NCI-H510A (cell line): Measurements from ENCODE around the gene SOX9.

ENCODE experiments used
- DNase-seq: peaks from one replicate; lab custom pipeline; 2025; lab: John Stamatoyannopoulos, UW

The SOX9 gene

GRCh38 chr17:72120642-72121163 is at the start of gene SOX9:
Gene SOX9, plus strand, starts transcription at chr17:72121020. Its CDS starts 372 bp downstream, at chr17:72121392.
- DNase-seq: peak; percentile 83

- no peak for DNase-seq
Observed at GRCh38 chr17:72071330-72071729, 49.5 kb upstream of the SOX9 start.

GRCh38 chr17:72075995-72076677 is 44.7 kb upstream of the SOX9 start:
- no peak for DNase-seq

DNA sequence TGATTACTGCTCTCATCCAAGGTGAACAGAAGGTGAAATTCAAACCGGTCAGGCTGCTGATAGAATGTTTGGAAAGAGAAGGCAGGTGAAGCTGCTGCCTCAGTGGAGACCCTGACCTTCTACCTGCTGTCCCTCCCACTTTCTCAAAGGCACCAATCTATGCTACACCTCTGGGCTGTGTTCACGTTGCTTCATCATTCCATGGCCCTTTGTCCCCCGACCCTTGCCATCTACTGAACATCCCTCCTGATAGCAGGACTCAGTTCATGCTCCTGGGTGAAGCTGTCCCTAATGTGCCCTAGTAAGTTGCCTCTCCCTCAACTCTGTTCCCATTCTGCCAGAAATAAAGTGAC is 44.2 kb upstream of the SOX9 start:
- DNase-seq: no peak

DNA sequence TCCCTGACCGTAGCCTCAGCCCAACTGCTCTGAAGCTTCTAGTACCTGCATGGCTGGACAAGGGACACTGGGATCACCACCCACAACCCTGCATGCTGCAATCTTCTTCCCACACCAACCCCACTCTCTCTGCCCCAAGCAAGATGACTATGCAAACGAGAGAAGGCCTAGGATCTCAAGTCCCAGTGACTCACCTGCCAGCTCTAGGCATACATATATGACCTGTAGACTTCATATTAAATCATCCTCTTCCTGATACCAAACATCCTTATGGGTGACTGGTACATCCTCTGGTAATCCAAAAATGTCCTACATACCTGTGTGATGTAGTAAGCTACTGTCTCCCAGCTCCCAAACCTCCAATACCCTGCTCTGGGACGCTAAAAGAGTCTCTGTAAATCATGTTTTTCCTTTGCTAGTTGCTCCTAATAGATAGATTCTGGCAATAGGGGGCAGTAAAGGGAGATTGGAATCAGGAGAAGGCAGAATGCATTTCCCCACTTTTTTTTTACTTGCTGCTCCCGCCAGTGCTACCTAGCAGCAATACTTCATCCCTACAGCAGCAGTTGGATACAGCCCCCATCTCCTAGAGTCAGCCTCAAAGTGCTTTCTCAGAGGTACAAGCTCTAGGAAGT is 43.4 kb upstream of the SOX9 start:
- DNase-seq: no peak

GRCh38 chr17:72079700-72080099 is 41.1 kb upstream of the SOX9 start:
- no peak for DNase-seq

GRCh38 chr17:72087876-72088275 is 32.9 kb upstream of the SOX9 start:
- no peak for DNase-seq

DNA sequence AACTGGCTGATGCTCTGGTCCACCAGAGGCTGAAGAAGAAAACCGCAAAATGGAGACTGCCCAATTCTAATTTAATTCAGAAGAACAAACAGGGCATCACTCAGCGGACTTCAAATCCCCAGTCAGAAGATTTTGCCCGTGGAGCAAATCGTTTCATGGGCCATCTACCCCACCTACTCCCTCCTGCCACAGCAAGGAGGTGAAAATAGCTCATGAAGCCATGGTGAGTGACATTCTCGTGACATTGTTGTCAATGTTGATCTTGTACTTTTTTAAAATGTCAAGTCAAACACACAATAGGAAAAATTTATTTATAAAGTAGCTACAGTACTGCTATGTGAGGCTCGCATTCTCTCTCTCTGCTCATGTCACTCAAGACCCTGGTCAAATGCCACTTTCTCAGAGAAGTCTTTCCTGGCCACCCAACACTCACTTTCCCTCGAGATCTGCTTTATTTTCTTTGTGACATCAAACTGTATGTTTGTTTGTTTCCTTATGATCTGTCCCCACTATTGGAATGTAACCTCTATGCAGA is 31.3 kb upstream of the SOX9 start:
- no peak for DNase-seq

GRCh38 chr17:72090108-72090507 is 30.7 kb upstream of the SOX9 start:
- no peak for DNase-seq

GRCh38 chr17:72092710-72093322 is 28.0 kb upstream of the SOX9 start:
- DNase-seq: no peak

- DNase-seq: no peak
Observed at GRCh38 chr17:72093707-72094106, 27.1 kb upstream of the SOX9 start.

- DNase-seq: no peak
Observed at GRCh38 chr17:72095316-72095715, 25.5 kb upstream of the SOX9 start.

GRCh38 chr17:72097144-72097543 is 23.7 kb upstream of the SOX9 start:
- DNase-seq: no peak

DNA sequence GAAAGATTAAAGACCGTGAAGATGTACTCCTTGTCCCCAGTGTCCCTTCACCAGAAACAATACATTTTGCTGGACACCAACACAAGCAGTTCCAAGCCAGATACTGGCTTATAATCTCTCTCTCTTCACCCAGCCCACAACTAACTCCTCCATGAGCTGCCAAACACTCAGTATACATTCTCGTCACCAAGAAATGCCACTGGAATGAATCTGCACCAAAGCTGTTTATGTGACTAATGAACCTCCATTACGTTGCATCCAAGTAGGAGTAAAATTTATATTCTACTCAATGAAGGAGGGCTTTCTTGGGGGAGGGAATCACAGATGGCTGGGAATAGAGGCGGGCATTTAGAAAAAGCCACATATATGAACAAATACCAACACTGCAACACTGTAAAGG is 20.9 kb upstream of the SOX9 start:
- DNase-seq: no peak

DNA sequence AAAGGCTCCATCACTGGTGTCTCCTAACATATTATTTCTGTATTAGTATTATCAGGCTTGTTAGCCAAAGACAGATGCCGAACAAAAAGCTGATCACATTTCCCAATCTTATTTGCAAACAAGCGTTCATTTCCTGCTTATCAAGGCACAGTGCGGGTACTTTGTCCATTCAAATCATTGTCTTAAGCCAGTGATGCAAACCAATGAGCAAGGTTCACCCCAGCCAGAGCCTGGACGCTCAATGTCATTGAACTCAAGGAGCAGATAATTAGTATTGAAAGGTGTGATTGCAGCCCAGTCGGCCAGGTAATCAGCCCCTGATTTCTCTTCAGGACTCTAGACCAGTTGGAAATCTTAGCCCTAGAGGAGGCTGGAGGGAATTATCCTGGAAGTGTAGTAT is 20.4 kb upstream of the SOX9 start:
- no peak for DNase-seq

DNA sequence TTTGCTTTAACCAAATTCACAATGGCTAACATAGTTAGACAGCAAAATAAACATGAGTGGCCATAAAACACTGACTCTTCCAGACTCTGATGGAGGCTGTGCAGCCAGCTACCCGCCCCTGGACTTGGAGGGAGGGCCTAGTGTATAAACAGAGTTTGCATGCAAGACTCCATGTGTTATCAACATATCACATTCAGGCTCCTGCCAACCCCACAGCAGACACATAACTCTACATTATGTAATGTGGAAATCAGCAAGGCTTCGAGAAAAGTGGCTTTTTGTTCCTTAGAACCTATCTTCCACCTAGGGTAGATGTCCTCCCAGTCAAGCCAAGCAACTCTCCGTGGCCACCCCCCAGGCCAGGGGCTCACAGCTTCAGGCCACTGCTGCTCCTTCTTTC is 19.3 kb upstream of the SOX9 start:
- no peak for DNase-seq

DNA sequence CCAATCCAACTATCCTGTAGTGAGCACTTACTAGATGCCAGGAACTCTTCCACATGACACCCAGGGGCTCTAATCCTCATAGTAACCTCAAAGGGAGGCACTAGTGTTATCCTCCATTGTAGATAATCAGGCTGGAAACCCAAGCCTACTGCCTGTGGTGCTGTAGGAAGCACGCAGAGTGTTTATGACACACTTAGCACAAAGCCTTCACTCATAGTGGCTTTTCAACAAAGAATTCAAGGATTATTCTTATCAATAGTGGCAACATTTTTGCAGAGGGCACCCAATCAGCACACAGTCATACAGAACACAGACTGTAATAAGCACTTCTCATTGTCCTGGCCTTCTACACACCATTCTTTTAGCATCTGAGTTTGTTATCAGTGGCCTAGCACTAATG is 18.5 kb upstream of the SOX9 start:
- DNase-seq: no peak

GRCh38 chr17:72104164-72104862 is 16.5 kb upstream of the SOX9 start:
- DNase-seq: no peak

DNA sequence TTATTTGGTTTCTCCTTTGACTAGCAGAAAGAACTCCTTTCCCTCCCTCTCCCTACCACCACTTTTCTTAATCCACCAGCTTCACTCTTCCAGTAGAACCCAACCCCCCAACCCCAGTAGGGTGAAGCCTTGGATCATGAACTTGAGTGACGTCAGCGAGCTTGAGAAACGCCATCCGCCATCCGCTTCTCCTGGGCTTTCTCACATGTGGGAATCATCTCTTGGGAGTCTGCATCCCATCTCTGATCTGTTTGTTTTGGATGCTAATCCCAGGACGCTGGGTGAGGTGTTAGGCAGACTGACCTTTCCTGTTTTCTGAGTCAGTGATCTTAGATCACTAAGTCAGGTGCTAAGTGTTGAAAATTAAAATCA is 16.0 kb upstream of the SOX9 start:
- no peak for DNase-seq

DNA sequence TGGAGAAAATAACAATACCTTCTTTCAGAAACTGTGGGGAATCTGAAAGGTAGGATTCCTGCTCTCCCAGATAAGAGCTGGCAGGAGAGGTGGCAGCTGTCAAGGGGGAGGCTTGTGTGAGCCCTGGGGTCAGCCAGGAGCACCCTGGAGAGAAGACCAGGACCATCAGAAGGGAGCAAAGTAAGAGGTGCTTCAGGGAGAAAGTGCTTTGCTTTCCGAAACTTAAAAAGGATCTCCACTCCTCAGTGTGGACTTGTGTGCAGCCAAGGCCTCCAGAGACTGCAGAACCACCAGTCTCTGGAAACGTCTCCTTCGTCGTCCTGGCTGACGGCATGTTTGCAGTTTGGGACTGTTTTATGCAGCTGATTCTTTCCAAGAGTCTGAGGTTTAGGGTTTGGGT is 13.7 kb upstream of the SOX9 start:
- DNase-seq: no peak

DNA sequence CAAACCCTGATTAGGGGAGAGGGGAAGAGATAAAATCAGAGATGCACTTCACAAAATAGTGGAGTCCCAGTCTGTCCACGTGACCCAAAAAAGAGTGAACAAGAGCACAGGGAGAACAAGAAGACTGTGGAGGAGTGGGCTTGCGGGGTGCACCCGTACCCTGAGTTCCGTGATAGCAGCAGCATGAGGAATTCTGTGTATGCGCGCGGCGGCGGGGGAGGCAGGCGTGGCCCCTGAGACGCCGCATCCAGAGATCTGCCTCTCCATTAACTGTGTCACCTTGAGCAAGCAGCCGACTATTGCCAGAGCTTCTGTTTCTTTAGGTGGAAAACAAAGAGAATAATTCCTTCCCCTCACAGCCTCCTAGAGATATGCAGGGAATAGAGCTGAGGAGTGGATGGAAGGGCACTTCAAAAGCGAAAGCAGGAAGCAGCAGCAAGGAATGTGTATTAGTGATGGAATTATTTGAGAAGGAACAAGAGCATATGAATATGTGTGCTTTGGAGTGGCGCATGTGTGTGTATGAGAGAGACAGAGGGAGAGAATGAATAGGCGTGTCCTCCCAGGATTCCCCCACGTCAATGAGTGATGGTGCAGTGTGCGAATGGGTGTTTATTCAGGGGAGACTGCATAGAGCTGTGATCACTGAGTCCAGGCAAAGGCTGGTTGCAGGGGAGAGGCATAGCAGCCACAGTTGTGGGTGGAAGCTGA is 10.4 kb upstream of the SOX9 start:
- no peak for DNase-seq

DNA sequence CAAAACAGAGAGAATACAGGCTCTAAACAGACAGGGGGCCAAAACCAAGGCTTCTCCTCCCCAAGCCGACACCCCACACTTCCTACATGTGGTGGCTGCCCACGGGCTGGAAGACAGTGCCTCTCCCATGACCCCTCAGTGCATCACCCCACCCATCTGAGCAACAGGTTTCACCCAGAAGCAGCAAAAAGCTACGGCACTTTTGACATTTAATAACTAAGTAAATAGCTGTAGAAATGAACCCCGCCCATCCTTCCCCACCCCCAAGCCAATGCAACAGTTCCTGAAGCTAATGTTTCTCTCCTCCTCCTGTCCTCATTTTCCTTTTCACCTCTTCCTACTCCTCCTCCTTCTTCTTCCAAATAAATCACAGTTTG is 9.9 kb upstream of the SOX9 start:
- no peak for DNase-seq
